ENCODE results near the gene CPE.
"Not testable (repeated sequence)": the region's sequence is repeated elsewhere in the genome, so short reads cannot be mapped to it uniquely, and the experiment has no call there.

CPE gene

DNA sequence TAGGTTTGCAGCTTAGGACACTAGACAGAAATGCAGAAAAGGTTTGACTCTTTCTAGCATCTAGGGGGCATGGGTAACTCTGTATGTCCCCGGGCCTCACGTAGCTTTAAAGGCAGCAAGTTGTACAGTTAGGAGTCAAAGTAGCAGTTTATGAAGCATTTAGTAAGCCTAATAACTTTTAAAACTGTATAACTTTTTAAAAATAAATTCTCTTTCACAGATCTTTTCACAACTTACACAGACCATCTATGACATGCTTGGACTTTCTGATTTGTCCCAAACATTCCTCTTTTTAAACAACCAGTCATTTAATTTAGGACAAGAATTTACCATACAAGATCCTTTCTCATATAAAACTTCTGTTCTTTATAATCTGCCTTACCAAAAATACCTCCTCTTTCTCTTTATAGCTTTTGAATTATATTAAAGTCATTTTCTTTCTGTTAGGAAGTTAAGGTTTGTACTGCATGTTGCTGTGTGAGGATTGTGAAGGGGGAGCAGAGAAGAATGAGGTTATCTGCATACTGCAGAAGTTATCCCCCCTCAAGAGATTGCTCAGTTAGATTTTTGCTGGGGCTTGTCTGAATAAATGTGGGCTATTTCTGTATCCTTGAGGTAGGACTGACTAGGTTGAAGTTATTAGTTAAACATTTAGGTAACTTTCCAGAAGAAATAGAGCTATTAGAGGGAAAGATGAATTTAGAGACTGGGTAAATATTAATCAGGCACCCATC, 94.3 kb downstream of the CPE start:
- FAIRE-seq: no peak

- no peak for FAIRE-seq
Measured at GRCh38 chr4:165474784-165475705, 96.2 kb downstream of the CPE start.

DNA sequence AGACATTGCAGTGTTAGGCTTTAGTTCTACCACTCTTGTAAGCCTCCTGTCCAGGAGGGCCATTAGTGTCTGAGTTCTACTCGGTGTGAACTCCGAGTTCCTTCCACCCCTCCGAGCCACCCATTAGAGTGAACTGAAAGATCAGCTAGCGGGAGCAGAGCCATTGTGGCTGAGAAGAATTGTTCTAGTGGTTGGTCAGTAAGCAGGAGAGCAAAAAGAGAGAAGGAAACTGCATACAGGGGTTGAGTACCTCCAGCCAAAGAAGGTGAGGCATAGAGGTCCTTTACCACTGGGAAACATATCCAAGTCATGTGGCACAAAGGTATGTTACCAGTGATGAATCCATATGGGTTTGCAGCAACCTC, 96.9 kb downstream of the CPE start:
- FAIRE-seq: no peak

DNA sequence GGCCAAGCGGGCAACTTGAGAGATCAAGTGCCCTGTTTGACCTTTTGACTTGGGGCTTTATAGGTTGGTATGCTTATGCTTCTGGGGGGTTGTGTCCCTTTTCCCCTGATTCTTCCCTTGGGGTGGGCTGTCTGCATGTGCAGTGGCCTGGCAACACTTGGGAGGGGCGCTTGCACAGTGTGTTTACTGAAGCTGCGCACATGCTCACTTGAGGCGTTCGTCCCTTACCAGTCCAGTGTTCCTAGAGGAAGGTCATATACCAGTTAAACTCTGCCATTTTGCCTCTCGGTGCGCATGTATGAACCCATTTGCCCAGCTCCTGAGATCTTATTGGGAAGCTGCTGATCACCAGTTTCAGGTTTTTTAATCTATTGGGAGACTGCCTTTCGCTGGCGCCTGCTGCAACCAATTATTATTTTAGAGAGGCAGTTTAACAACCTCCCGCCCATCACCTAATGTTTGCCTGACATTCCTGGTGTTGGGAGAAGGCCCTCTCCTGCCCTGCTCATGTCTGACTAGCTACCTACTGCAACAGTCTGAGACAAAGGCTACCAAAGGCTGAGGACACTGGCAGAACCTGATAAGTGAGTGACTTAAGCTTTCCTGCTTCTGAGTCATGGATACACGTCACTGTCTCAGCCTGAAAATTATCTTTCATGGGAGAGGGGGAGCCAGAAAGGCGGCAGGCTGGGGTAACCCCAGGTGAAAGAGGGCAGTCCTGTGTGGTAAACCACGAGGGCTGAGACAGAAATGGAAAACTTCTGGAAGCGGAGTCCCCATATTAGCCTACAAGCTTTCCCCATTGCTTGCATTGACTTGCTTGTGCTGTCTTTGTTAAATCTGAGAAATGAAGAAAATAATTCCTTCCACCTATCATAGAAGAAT, 97.6 kb downstream of the CPE start:
- FAIRE-seq: no peak

DNA sequence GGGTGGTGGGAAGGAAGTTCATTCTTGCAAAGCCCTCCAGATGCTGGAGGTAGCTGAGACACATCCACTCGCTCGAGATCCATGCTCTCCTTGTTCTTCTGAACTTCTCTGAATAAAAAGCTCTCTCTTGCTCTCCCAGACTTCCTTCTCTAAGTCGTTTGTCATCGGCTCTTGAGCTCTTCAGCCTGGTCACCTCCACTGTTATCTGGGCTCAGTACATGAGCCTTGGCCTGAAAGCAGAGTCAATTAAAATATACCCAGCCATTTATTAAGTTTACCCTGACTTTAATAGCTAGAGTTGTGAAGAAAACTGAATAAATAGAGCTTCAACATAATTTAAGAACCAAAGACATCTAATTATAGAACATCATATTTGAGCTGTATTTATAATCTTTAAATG, 99.0 kb downstream of the CPE start:
- FAIRE-seq: no peak

GRCh38 chr4:165478260-165478659, 99.5 kb downstream of the CPE start:
- no peak for FAIRE-seq

DNA sequence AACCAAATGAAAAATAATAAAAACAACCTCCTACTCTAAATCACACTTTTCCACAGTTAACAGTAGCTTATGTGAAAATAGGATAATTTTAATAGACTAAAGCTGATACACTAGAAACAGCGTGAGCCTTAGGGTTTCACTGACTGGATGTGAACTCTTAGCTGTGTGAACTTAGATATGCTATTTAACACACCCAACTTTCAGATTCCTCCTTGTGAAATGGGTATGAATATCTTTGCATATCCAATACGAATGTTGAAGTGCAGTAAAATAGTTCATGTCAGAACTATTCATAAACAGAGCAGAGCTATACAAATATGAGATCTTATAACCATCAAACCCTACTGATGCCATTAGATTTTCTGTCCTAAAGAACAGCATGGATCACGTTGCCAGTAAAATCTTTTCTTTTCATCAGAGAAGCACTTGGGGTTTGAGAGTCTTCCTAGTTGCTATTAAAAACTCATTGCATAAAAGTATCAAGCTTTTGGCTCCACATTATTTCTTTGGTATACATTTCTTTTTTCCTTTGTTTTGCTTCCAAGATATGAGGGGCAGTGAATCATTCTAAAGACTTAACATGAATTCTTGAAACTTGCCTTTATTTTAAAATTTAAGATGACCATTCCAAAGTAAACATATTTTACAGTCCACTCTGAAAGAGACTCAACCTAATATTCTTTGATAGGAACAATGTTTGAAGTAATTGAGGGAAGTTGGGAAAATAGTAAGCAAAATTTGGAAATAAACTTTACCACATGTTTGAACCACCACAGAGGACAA, 102.4 kb downstream of the CPE start:
- FAIRE-seq: no peak

DNA sequence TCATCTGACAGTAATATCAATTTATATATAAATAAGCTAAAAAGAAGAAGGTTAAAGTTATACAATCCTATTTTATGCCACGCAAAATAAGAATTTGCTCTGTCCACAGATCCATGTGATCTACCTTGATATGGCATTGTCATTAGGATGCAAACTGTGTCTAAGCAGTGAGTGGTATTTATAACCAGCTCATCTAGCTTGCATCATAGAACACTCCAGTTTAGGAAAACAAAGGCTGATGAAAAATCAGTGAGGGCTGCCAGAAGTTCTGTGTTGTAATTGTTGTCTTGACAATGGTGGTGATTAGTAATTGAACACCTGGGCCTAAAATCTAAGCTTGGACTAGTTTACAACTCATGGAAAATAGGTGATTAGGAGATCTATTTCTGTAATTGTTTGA, 111.0 kb downstream of the CPE start:
- FAIRE-seq: no peak

DNA sequence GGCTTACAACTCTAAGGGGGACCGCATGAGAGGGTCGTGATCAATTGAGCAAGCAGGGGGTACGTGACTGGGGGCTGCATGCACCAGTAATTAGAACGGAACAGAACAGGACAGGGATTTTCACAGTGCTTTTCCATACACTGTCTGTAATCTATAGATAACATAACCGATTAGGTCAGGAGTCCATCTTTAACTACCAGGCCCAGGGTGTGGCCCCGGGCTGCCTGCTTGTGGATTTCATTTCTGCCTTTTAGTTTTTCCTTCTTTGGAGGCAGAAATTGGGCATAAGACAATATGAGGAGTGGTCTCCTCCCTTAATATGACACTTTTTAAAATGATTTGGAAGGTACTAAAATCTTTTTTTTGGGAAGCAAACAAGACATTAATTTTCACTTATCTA, 113.8 kb downstream of the CPE start:
- FAIRE-seq: not testable (repeated sequence)

DNA sequence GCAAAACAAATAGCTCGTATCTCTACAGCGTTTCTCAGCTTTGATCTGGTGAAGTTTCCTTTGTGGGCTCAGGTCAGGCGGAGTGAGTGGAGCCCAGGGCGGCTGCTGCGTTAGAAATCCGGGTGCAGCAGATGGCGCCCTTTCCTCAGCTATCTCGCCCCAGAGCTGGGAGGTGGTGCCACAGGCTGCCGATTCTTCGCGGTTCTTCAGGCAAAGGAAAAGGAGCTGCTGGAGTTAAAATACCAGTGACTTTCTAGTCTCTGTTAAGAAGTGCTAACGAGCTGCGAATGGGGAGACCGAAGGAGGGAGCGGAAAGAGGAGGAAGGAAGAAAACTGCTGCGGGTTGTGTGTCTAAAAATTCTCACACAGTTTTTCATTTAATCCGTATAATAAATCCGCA, 114.6 kb downstream of the CPE start:
- peak; percentile 43 for FAIRE-seq

GRCh38 chr4:165502916-165503907, 124.4 kb downstream of the CPE start:
- no peak for FAIRE-seq

- FAIRE-seq: no peak
Measured at GRCh38 chr4:165504184-165504583, 125.4 kb downstream of the CPE start.

GRCh38 chr4:165505958-165506837, 127.4 kb downstream of the CPE start:
- no peak for FAIRE-seq

DNA sequence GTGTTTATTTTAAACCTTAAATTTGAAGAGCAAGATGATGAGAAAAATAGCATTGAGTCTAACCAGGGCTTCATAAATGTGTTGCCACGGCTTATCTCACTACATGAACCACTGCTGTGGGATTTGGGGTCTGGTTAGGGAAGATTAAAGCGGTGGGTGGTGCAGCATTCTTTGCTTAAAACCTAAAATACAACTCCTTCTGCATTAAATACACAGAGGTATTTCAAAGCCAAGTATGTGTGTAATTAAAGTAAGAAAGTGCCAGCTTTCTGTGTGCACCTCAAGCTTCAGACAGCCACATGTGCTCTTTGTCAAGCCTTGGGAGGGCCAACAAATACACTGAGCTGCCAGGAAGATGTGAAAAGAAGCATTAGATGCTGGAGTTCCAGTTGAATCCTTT, 128.0 kb downstream of the CPE start:
- no peak for FAIRE-seq

- FAIRE-seq: no peak
Measured at GRCh38 chr4:165507381-165507780, 128.6 kb downstream of the CPE start.

GRCh38 chr4:165508372-165509120, 129.7 kb downstream of the CPE start:
- no peak for FAIRE-seq

- FAIRE-seq: no peak
Measured at GRCh38 chr4:165512424-165512823, 133.6 kb downstream of the CPE start.

GRCh38 chr4:165514739-165515138, 135.9 kb downstream of the CPE start:
- FAIRE-seq: no peak

GRCh38 chr4:165515201-165515600, 136.4 kb downstream of the CPE start:
- FAIRE-seq: no peak
